GM21528 (cell line): ENCODE data around the gene CA6.
"Not testable (repeated sequence)": the region's sequence is repeated elsewhere in the genome, so short reads cannot be mapped to it uniquely, and the experiment has no call there.

Source experiments
- ATAC-seq: cut with Tn5 transposase; IDR thresholded peaks from one replicate; pipeline ENCODE4 v1.9.1; 2021; ENCODE audit warnings: mild to moderate bottlenecking, moderate library complexity; ENCODE audit not compliant: unreplicated experiment, low FRiP score

CA6 gene

GRCh38 chr1:8945568-8945967, at the start of gene CA6:
Gene CA6, plus strand, starts transcription at chr1:8945868. Its CDS starts 19 bp downstream, at chr1:8945887.
- no peak for ATAC-seq

DNA sequence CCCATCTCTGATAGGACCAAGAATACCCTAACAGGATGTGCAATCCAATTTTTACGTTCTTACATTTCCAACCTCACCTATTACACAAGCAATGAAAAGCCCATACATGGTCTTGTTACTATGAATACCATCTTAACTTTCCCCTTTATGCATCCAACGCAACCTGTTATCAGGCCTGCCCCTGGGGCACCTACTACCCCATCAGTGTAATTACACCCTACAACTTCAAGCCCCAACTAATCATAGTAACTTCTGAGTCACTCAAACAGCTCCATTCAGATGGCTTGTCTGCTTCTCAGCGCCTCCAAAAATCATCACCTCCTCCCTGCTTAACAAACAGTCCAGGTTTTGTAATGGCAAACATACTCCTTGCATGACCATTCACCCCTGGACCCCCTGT, 48.9 kb upstream of the CA6 start:
- ATAC-seq = not testable (repeated sequence)

GRCh38 chr1:8897505-8897904, 48.2 kb upstream of the CA6 start:
- not testable (repeated sequence) for ATAC-seq

DNA sequence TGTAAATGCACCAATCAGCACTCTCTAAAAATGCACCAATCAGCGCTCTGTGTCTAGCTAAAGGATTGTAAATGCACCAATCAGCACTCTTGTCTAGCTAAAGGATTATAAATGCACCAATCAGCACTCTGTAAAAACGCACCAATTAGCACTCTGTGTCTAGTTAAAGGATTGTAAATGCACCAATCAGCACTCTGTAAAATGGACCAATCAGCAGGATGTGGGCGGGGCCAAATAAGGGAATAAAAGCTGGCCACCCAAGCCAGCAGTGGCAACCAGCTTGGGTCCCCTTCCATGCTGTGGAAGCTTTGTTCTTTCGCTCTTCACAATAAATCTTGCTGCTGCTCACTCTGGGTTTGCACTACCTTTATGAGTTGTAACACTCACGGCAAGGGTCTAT, 47.2 kb upstream of the CA6 start:
- not testable (repeated sequence) for ATAC-seq

DNA sequence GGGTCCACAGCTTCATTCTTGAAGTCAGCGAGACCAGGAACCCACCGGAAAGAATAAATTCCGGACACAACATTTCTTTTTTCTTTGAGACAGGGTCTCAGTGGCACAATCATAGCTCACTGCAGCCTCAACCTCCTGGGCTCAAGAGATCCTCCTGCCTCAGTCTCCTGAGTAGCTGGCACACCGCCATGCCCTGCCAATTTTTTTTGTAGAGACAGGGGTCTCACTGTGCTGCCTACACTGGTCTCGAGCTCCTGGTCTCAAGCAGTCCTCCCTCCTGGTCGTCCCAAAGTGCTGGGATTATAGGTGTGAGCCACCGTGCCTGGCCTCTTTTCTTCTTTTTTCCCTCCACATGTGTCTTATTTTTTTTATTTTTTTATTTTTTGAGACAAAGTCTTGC, 46.6 kb upstream of the CA6 start:
- no peak for ATAC-seq

GRCh38 chr1:8900684-8901083, 45.0 kb upstream of the CA6 start:
- ATAC-seq = not testable (repeated sequence)

GRCh38 chr1:8902765-8903164, 42.9 kb upstream of the CA6 start:
- ATAC-seq = no peak

DNA sequence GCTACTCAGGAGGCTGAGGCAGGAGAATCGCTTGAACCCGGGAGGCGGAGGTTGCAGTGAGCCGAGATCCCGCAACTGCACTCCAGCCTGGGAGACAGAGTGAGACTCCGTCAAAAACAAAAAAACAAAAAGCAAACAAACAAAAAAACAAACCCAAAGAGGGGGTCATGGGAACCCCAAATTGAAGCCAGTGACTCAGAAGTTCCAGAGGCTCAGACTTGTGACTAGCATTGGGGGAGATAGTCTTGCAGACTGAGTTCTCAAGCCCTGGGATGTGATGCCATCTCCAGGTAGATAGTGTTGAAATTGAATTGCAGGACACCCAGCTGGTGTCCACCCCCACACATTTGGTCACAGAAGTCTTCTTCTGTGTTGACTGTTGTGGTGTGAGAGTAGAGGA, 42.3 kb upstream of the CA6 start:
- ATAC-seq = no peak

GRCh38 chr1:8903908-8904650, 41.6 kb upstream of the CA6 start:
- no peak for ATAC-seq

- no peak for ATAC-seq
Measured at GRCh38 chr1:8905582-8906191, 40.0 kb upstream of the CA6 start.

GRCh38 chr1:8908388-8909151, 37.1 kb upstream of the CA6 start:
- ATAC-seq = no peak

DNA sequence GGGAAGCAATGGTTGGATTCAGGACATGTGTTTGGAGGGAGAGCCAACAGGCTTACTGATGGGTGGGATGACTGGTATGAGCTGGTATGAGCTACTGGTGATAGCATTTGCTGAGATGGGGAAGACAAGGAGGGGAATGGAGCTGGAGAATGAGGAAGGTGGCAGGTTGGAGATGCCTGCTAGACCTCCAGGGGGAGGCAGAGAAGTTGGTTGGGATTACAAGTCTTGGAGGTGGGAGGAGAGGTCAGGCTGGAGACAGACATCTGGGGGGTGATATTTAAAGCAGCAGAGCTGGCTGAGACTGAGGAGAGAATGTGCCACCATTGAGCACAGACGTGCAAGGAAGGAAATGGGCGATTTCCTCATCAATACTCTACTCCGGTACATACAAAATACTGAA, 35.3 kb upstream of the CA6 start:
- ATAC-seq = no peak

GRCh38 chr1:8910914-8911313, 34.8 kb upstream of the CA6 start:
- ATAC-seq = no peak

- ATAC-seq = no peak
Measured at GRCh38 chr1:8911416-8912309, 34.0 kb upstream of the CA6 start.

DNA sequence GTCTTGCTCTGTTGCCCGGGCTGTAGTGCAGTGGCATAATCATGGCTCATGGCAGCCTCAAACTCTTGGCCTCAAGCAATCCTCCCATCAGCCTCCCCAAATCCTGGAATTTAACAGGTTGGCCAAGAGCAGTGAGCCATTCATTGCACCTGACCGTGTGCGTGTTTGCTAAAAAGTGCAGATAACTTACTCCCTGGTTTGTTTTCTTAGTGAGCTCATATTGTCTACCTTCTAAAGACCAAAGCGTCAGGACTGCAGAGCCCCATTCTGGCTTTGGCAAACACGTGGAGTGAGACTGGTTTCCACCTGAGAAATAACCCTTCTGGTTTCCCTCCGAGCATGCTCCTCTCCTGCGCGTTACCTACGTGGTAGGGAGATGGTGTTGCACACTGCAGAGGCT, 32.2 kb upstream of the CA6 start:
- ATAC-seq = no peak

DNA sequence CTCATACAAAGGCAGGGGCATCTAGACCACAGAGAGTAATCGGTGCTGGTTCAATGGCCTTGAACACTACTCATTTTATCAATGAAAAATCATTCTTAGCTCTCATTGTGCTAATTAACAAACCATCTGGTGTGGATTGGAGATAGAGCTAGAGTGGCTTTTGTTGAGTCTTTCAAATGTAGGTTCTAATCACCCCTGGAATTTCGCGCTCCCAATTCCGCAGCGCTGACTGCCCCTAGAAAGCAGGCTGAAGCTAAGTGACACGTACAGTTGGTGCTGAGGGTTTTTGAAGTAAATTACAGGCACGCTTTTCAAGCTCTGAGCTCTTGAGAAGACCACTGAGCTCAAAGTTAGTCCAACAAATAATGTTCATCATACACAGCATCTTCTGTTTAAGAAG, 31.2 kb upstream of the CA6 start:
- no peak for ATAC-seq

GRCh38 chr1:8915446-8915845, 30.2 kb upstream of the CA6 start:
- no peak for ATAC-seq

GRCh38 chr1:8917536-8917935, 28.1 kb upstream of the CA6 start:
- ATAC-seq = not testable (repeated sequence)

- ATAC-seq = no peak
Measured at GRCh38 chr1:8922962-8923361, 22.7 kb upstream of the CA6 start.

DNA sequence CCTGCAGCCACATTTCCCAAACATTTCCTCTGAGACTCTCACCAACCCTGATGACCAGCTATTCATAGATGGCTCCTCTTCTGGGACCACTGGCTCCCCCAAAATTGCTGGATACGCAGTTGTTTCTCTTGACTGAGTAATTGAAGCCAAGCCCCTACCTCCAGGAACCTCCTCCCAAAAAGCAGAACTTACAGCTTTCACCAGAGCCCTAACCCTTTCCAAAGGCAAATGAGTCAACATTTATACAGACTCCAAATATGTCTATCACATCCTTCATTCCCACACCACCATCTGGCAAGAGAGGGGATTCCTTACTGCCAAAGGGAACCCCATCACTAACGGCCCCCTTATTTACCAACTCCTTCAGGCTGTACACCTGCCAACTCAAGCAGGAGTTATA, 20.3 kb upstream of the CA6 start:
- ATAC-seq = no peak

- no peak for ATAC-seq
Measured at GRCh38 chr1:8925960-8926359, 19.7 kb upstream of the CA6 start.
